Measurements from ENCODE around the gene BEX4.
"Not testable (repeated sequence)": the region's sequence is repeated elsewhere in the genome, so short reads cannot be mapped to it uniquely, and the experiment has no call there.

Gene BEX4, protein sequence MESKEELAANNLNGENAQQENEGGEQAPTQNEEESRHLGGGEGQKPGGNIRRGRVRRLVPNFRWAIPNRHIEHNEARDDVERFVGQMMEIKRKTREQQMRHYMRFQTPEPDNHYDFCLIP

GRCh38 chrX:103214870-103215424, at the start of gene BEX4:
Gene BEX4, plus strand, starts transcription at chrX:103215108. Its CDS starts 1,046 bp downstream, at chrX:103216154.
- DNase-seq (ENCODE audit: low read depth) = peak; percentile 7

DNA sequence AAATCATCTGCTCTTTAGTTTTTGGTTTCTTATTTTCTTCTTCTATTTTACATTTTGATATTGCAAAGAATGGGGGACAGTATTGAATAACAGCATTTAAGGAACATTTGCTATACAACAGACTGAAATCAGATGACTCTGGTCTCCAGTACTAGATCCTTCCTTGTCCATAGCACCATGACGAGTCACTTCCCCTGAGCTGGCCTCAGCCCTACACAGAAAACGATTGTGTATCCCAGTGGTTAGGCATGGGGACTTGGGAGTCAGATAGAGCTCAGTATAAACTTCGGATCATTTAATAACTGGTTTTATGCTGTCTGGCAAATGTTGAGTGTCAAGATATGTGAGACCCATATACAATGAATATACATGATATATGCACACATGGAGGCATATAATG, 44.7 kb upstream of the BEX4 start:
- DNase-seq (ENCODE audit: low read depth) = no peak

DNA sequence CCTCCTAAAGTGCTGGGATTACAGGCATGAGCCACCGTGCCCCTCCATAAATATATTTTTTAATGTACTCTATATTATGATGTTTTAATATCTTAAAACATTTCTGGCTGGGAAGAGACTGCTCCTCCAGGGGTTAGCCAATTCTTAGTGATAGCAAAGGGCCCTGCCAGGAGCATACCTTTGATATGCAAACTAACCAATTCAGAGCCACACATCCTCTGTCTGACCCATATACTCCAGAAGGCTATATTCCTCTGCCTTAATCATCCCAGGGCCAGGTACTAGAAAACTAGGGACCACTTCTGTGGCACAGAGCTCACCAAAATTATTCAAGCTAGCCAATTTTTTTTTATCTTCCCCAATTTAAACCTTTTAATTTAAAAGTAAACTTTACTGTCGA, 43.6 kb upstream of the BEX4 start:
- DNase-seq (ENCODE audit: low read depth) = no peak

DNA sequence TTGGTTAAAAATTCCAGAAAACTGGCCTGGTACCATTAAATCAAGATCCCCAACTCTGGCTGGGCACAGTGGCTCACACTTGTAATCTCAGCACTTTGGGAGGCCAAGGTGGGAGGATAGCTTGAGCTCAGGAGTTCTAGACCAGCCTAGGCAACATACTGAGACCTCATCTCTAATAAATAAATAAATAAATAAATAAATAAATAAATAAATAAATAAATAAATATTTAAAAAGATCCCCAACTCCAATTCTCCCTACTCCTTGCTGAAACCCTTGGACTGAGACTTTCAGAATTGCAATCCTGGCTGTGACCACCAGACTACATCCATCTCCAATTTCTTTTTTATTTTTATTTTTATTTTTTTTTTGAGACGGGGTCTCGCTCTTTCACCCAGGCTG, 39.7 kb upstream of the BEX4 start:
- DNase-seq (ENCODE audit: low read depth) = not testable (repeated sequence)

- no peak for DNase-seq (ENCODE audit: low read depth)
Measured at GRCh38 chrX:103175944-103176753, 38.8 kb upstream of the BEX4 start.

- no peak for DNase-seq (ENCODE audit: low read depth)
Measured at GRCh38 chrX:103177556-103177955, 37.4 kb upstream of the BEX4 start.

DNA sequence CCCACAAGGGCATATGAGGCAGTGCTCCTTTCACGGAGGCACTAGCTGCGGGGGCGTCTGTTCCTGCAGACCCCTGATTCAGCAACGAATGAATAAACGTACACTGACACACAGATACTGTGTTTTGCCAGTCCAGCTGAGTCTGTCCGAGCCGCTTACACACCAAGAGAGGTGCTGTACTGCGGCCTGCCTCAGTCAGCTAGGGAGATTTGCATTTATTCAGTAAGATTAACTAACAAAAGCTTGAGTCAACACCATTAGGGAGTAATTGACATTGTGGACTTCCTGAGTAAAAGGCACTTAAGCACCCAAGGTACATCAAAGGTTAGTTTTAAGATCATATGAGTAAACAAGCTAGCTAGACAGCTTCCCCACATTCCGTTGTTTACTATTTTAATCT, 31.0 kb upstream of the BEX4 start:
- no peak for DNase-seq (ENCODE audit: low read depth)

DNA sequence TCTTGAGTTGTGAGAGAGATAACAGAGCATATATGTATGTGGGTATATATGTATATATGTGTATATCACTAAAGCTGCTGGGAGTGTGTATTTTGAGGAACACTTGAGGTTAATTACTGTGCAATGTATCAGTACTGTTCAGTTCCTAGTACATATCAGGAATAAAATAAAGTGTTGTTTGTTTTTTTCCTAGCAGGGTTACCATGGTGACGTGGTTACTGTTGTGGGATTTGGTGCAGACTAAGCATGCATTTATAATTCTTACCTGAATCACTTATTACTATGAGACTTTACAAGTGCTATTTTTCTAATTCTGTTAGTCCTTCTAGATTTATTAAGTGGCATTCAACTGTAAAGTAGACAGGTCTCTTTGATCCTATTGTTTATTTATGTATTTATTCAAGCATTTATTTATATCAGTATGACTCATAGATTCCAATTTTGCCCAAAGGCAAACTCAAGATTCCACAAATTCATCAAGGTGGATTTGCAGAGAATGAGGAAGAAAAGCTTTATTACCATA, 26.9 kb upstream of the BEX4 start:
- no peak for DNase-seq (ENCODE audit: low read depth)

DNA sequence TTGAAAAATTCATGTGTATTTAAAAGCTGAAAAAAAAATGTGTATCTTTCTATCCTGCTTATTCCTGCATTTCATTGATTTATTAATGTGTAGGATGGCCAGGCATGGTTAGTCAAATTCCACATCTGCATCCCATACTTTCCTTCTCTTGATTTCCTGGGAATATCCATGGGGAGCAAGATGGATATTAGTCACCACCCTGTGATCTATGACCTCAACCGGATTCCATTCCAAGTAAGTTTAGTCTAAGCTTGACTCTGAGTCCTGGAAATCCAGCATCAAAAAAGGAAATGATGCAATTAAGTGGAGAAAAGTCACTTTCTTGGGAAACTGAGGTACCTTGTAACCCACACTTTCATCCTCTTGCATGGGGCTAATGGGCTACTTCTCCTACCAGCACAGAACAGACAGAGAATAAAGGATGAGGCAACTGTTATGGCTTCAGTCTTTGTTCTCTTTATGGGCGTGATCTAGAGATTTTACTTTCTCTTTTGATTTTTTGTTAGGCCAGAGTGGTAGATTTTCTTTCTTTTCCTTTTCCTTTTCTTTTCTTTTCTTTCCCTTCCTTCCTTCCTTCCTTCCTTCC, 17.1 kb upstream of the BEX4 start:
- peak; percentile 4 for DNase-seq (ENCODE audit: low read depth)

GRCh38 chrX:103198668-103199067, 16.2 kb upstream of the BEX4 start:
- not testable (repeated sequence) for DNase-seq (ENCODE audit: low read depth)

- no peak for DNase-seq (ENCODE audit: low read depth)
Measured at GRCh38 chrX:103201041-103201440, 13.9 kb upstream of the BEX4 start.

DNA sequence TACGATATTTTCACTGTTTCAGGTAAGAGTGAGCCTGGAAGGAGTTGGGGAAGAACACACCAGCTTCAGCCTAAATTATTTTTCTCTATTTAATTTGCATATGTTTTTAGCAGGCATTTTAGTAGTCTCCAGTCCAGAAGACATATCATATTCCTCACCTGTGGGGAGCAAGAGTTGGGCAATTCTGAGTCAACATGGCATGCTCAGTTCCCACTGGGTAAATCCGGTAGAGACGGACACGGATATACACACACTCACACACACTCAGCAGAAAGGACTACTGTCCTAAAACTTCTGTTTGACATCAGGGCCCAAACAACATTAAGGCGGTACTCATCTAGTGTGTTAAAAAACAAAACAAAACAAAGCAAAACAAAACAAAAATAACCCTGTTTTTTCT, 4.9 kb upstream of the BEX4 start:
- DNase-seq (ENCODE audit: low read depth) = no peak

DNA sequence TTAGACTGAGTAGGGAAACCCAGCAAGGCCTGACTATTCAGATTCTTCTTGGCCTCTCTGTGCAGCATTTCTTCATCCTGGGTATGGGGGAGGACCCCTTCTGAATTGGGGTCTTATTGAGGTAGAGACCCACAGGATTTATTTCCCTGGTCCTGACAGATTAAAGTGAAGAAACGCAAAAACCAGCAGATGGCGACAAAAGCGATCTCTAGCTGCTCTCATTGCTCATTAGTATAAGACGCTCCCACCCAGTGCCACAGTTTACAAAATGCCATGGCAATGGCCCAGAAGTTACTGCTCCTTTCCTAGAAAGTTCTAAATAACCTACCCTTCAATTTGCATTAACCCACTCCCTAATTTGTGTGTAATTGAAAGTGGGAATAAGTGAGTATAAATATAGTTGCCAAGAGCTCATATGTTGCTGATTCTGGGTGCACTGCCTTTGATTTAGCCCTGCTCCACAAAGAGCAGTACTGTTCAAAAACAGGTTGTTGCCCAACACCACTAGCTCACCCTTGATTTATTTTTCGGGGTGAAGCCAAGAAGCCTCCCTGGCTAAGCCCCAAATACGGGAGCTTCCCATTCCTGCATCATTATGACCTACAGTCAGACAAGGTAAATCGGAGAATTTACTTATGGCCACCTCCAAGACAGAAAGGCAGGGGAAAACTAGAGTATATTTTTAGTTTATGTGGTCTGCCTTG, 3.7 kb upstream of the BEX4 start:
- DNase-seq (ENCODE audit: low read depth) = peak; percentile 5

- no peak for DNase-seq (ENCODE audit: low read depth)
Measured at GRCh38 chrX:103212749-103213457, 2.0 kb upstream of the BEX4 start.

GRCh38 chrX:103215425-103215991, 600 bp downstream of the BEX4 start:
- DNase-seq (ENCODE audit: low read depth) = no peak

GRCh38 chrX:103220511-103221323, 5.8 kb downstream of the BEX4 start:
- DNase-seq (ENCODE audit: low read depth) = no peak

DNA sequence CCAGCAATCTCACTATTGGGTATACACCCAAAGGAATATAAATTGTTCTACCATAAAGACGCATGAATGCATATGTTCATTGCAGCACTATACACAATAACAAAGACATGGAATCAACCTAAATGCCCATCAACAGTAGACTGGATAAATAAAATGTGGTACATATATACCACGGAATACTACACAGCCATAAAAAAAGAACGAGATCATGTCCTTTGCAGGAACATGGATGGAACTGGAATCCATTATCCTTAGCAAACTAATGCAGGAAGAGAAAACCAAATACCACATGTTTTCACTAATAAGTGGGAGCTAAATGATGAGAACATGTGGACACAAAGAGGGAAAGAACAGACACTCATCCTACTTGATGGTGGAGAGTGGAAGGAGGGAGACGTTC, 11.0 kb downstream of the BEX4 start:
- not testable (repeated sequence) for DNase-seq (ENCODE audit: low read depth)

DNA sequence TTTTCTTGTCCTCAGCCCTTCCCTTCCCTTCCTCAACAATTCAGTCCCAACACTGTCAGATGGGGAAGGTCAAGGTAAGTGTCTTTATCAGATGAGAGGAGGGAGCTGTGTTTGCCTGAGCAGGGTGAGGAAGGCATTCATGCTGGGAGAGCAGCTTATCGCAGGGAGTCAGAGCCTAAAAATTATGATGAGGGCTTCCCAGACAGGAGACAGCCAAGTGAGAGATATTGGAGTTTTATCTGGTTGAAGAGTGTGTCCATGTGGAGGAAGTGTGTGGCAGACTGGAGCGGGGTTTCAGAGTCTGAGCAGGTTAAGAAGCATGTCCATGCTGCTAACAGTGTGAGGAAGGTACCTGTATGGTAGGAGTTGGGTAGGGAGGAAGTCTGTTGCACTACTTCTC, 18.4 kb downstream of the BEX4 start:
- DNase-seq (ENCODE audit: low read depth) = no peak

DNA sequence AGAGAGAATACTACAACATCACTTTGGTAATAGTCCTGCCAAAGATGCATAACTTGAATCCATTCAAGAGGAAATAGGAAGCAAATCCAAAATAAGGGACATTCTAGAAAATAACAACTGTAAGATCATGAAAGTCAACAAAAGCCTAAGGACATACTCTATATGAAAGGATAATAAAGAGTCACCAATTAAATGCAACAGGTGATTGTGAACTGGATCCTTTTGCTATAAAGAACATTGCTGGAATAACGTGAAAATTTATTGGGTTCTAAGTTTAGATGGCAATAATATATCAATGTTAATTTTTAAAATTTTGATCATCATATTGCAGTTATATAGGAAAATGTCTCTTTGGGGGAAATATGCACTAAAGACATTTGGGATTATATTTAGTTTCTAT, 20.0 kb downstream of the BEX4 start:
- no peak for DNase-seq (ENCODE audit: low read depth)

DNA sequence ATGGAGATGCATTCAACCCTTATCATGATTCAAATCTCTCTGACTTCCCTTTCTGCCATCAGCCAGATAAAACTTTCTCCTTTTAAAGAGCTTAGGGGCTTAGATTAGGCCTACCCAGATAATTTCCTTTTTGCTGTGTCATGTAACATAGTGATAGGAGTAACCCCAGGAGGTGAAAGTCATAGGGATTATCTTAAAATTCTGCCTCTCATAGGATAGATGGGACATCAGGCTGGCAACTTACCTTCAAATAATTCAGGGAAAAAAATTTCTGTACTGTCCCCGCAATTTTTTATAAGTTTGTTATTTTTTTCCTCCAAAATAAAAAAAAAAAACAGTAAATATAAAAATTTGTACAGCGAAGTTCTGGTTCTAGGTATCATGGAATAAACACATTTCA, 20.7 kb downstream of the BEX4 start:
- not testable (repeated sequence) for DNase-seq (ENCODE audit: low read depth)
